ENCODE measurements around the gene CLIC5. TPM values are rescaled to one million over a fixed set of nuclear protein-coding genes. Genes with fewer than 3 reads are reported as not detected.

CLIC5 gene
- total RNA-seq, 4 donors from 2014 or later = 2.8 to 6.9 (median 5.0) TPM

DNA sequence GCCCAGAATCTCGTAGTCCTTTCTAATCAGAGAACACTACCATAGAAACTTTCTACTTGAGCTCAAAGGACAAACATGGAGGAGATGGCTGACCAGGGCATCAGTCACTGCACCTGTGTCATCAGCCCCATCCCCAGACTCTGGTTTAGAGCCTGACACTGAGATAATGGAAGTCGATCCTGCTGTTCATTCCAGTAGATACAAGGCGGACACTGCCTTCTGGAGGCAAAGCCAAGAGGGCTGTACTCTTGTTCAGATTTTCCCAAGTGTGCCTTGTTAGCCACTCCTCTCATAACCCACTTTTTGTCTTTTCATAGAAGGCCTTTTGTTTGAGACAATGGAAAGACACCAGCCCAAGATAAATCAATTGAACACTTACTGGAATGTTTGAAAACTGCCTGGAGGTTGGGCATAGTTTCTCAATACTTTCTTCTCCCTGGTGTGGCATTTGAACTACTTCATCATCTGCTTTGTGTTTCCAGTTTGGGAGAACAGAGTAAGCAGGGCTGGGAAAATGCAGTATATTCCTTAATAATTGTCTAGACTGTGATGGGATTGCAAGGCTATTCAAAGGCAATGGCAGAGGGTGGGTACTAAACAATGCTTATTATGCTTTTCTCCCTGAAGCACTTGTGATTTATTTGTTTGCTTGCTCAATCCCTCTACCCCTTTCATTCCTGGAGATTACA is 99.7 kb downstream of the CLIC5 start:
- Histone ChIP-seq H3K9me3 (no peaks in the 10 kb centered on the region), H3K27ac (no peak overlapping the region), H3K36me3 (no peaks in the 10 kb centered on the region), H3K4me3 (no peak overlapping the region), H3K4me1 (no peaks in the 10 kb centered on the region), H3K27me3 (no peaks in the 10 kb centered on the region)
- no peak for ATAC-seq
- 95 to 100% methylated on average over 1 to 3 of the region's 3 CpGs for WGBS, 2 donors (ENCODE audit: low coverage in 1 of 2)
- TF ChIP-seq, protein P1, sequence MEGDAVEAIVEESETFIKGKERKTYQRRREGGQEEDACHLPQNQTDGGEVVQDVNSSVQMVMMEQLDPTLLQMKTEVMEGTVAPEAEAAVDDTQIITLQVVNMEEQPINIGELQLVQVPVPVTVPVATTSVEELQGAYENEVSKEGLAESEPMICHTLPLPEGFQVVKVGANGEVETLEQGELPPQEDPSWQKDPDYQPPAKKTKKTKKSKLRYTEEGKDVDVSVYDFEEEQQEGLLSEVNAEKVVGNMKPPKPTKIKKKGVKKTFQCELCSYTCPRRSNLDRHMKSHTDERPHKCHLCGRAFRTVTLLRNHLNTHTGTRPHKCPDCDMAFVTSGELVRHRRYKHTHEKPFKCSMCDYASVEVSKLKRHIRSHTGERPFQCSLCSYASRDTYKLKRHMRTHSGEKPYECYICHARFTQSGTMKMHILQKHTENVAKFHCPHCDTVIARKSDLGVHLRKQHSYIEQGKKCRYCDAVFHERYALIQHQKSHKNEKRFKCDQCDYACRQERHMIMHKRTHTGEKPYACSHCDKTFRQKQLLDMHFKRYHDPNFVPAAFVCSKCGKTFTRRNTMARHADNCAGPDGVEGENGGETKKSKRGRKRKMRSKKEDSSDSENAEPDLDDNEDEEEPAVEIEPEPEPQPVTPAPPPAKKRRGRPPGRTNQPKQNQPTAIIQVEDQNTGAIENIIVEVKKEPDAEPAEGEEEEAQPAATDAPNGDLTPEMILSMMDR (IDR thresholded peaks at IDR 0.05) = no peak
- TF ChIP-seq POLR2AphosphoS5 (IDR thresholded peaks at IDR 0.05) (no peak), EP300 (IDR thresholded peaks at IDR 0.05) (no peak), POLR2A (IDR thresholded peaks at IDR 0.05) (no peak)

- no peaks in the 10 kb centered on the region for H3K27me3 ChIP-seq
- H3K27ac ChIP-seq = no peak overlapping the region
- H3K9me3 ChIP-seq = peaks cover 0 to 3% (median 0%) of the 10 kb centered on the region in 3 donors
- no peaks in the 10 kb centered on the region for H3K4me1 ChIP-seq
- TF ChIP-seq EP300 (IDR thresholded peaks at IDR 0.05) (no peak), POLR2A (IDR thresholded peaks at IDR 0.05) (no peak)
- peak; percentile 29 for ATAC-seq
- H3K36me3 ChIP-seq = no peaks in the 10 kb centered on the region
- 80 to 100% methylated on average over 1 of the region's 7 CpGs for WGBS, 2 donors (ENCODE audit: low coverage in 1 of 2)
- H3K4me3 ChIP-seq = no peak overlapping the region
Measured at GRCh38 chr6:45911691-45912090, 104.0 kb downstream of the CLIC5 start.

GRCh38 chr6:45903959-45904358 is 111.7 kb downstream of the CLIC5 start:
- 87 to 100% methylated on average over 1 of the region's 1 CpG for WGBS, 2 donors (ENCODE audit: low coverage in 1 of 2)
- TF ChIP-seq, protein P1 (IDR thresholded peaks at IDR 0.05) = no peak
- TF ChIP-seq POLR2AphosphoS5 (IDR thresholded peaks at IDR 0.05) (no peak), POLR2A (IDR thresholded peaks at IDR 0.05) (no peak), EP300 (IDR thresholded peaks at IDR 0.05) (no peak)

GRCh38 chr6:45902984-45903383 is 112.7 kb downstream of the CLIC5 start:
- Histone ChIP-seq H3K36me3 (no peaks in the 10 kb centered on the region), H3K27ac (no peak overlapping the region), H3K9me3 (peaks cover 0 to 5% (median 0%) of the 10 kb centered on the region in 3 donors), H3K4me3 (no peak overlapping the region), H3K4me1 (no peaks in the 10 kb centered on the region), H3K27me3 (no peaks in the 10 kb centered on the region)
- ATAC-seq = no peak
- 80 to 95% methylated on average over 7 to 15 of the region's 15 CpGs for WGBS, 2 donors (ENCODE audit: low coverage in 1 of 2)
- TF ChIP-seq POLR2AphosphoS5 (IDR thresholded peaks at IDR 0.05) (no peak), EP300 (IDR thresholded peaks at IDR 0.05) (no peak), POLR2A (IDR thresholded peaks at IDR 0.05) (no peak)
- TF ChIP-seq, protein P1 (IDR thresholded peaks at IDR 0.05) = no peak

More at GRCh38 chr6:45903959-45904358, 111.7 kb downstream of the CLIC5 start:
- ATAC-seq = no peak
- H3K27me3 ChIP-seq = no peaks in the 10 kb centered on the region
- H3K36me3 ChIP-seq = no peaks in the 10 kb centered on the region
- H3K4me3 ChIP-seq = no peak overlapping the region
- H3K27ac ChIP-seq = no peak overlapping the region
- H3K9me3 ChIP-seq = peaks cover 0 to 5% (median 0%) of the 10 kb centered on the region in 3 donors
- no peaks in the 10 kb centered on the region for H3K4me1 ChIP-seq

GRCh38 chr6:45901767-45902650 is 113.7 kb downstream of the CLIC5 start:
- no peaks in the 10 kb centered on the region for H3K27me3 ChIP-seq
- no peak for TF ChIP-seq POLR2A (IDR thresholded peaks at IDR 0.05)
- TF ChIP-seq EP300 (IDR thresholded peaks at IDR 0.05) = no peak
- no peak for TF ChIP-seq POLR2AphosphoS5 (IDR thresholded peaks at IDR 0.05)
- TF ChIP-seq, protein P1 (IDR thresholded peaks at IDR 0.05) = no peak
- no peaks in the 10 kb centered on the region for H3K4me1 ChIP-seq
- H3K9me3 ChIP-seq = peaks cover 0 to 4% (median 0%) of the 10 kb centered on the region in 3 donors
- no peak for ATAC-seq
- WGBS, 2 donors (ENCODE audit: low coverage in 1 of 2) = 51 to 76% methylated on average over 2 to 4 of the region's 7 CpGs
- H3K27ac ChIP-seq = no peak overlapping the region
- no peak overlapping the region for H3K4me3 ChIP-seq
- H3K36me3 ChIP-seq = no peaks in the 10 kb centered on the region

Measured in gastroesophageal sphincter (tissue), 4 donors.